H1 (cell line): ENCODE results near the gene PACSIN2. TPM values are rescaled to one million over a fixed set of nuclear protein-coding genes. Genes with fewer than 3 reads are reported as not detected.

Experiments
- CTCF ChIA-PET: fragments of 300-600 bp; sonication (Branson Sonifier 250); formaldehyde crosslinking; loops from one replicate; lab custom pipeline; 2021; ENCODE audit not compliant: partially characterized antibody; lab: Charles Lee
- POLR2A ChIA-PET: fragments of 300-600 bp; sonication (Branson Sonifier 250); formaldehyde crosslinking; loops from one replicate; lab custom pipeline; 2021; ENCODE audit warnings: inconsistent platforms; ENCODE audit not compliant: partially characterized antibody; lab: Charles Lee
- DNase-seq, 2 experiments: peaks; one replicate each; pipeline versions ENCODE4 v3.0.0 to v3.0.0-alpha.2; 2010 to 2022; ENCODE audit warnings: low spot score in 2 of 2, low read depth in 1 of 2, mixed read lengths in 1 of 2
- FAIRE-seq: peaks from 2 replicates; lab custom pipeline; 2011; peaks lifted over from hg19 to GRCh38; lab: Jason Lieb, UNC
- H2AFZ ChIP-seq: 2 replicates; pipeline ENCODE4 v1.8.1; 2012; ENCODE audit warnings: low read length, inconsistent platforms
- H2AK5ac ChIP-seq: 2 replicates; pipeline ENCODE4 v1.6.1; 2013; ENCODE audit warnings: low read depth, low read length
- H2BK120ac ChIP-seq: replicated peaks from 2 replicates; pipeline ENCODE3; 2013; ENCODE audit warnings: low read depth, low read length, inconsistent platforms
- H2BK12ac ChIP-seq: 2 replicates; pipeline ENCODE4 v1.6.1; 2013; ENCODE audit warnings: low read depth, low read length
- H2BK15ac ChIP-seq: 2 replicates; pipeline ENCODE4 v1.6.1; 2013; ENCODE audit warnings: low read length
- H2BK20ac ChIP-seq: 2 replicates; pipeline ENCODE4 v1.6.1; 2013; ENCODE audit warnings: low read length
- H2BK5ac ChIP-seq: 2 replicates; pipeline ENCODE4 v1.6.1; 2013; ENCODE audit warnings: low read depth, low read length
- H3K14ac ChIP-seq: 2 replicates; pipeline ENCODE4 v1.6.1; 2013; ENCODE audit warnings: inconsistent platforms; ENCODE audit not compliant: insufficient read length
- H3K18ac ChIP-seq: 2 replicates; pipeline ENCODE4 v1.6.1; 2013; ENCODE audit warnings: low read length; ENCODE audit errors: extremely low read depth
- H3K23ac ChIP-seq: 2 replicates; pipeline ENCODE4 v1.6.1; 2013; ENCODE audit warnings: inconsistent platforms; ENCODE audit not compliant: insufficient read length
- H3K23me2 ChIP-seq: 2 replicates; pipeline ENCODE4 v1.6.1; 2013; ENCODE audit warnings: low read depth, low read length
- H3K27ac ChIP-seq: 2 replicates; pipeline ENCODE4 v1.6.1; 2011; ENCODE audit warnings: low read depth, low read length, inconsistent platforms
- H3K27me3 ChIP-seq, 4 experiments: replicated peaks in 1 of 4; 1 replicate in 1 of 4; 2 replicates in 3 of 4; pipeline versions ENCODE4 v1.6.1 to v1.8.1; 2011 to 2013; ENCODE audit warnings: low read length in 3 of 4, mild to moderate bottlenecking in 3 of 4, inconsistent platforms in 2 of 4, mixed read lengths in 2 of 4, moderate library complexity in 1 of 4; ENCODE audit not compliant: control insufficient read depth in 3 of 4, insufficient read depth in 3 of 4; ENCODE audit errors: extremely low read depth in 1 of 4
- H3K36me3 ChIP-seq, 4 experiments: 2 replicates each; pipeline versions ENCODE4 v1.6.1 to v1.8.1; 2011 to 2013; ENCODE audit warnings: mild to moderate bottlenecking in 4 of 4, low read length in 3 of 4, moderate library complexity in 2 of 4, control low read depth in 1 of 4, inconsistent platforms in 1 of 4; ENCODE audit not compliant: insufficient read depth in 4 of 4, control insufficient read depth in 2 of 4
- H3K4ac ChIP-seq: replicated peaks from 2 replicates; pipeline ENCODE3; 2013; ENCODE audit warnings: low read length, low read depth, mixed read lengths, inconsistent platforms; ENCODE audit not compliant: insufficient read length
- H3K4me1 ChIP-seq, 4 experiments: replicated peaks in 1 of 4; 1 replicate in 1 of 4; 2 replicates in 3 of 4; pipeline versions ENCODE4 v1.6.1 to v1.8.1; 2011 to 2013; ENCODE audit warnings: low read length in 3 of 4, inconsistent platforms in 2 of 4, mixed read lengths in 1 of 4; ENCODE audit not compliant: insufficient read depth in 4 of 4, control insufficient read depth in 3 of 4
- H3K4me2 ChIP-seq, 2 experiments: 2 replicates each; pipeline versions ENCODE4 v1.6.1 to v1.8.1; 2011 to 2013; ENCODE audit warnings: low read depth in 2 of 2, low read length in 2 of 2, control low read depth in 1 of 2, inconsistent platforms in 1 of 2, mild to moderate bottlenecking in 1 of 2; ENCODE audit not compliant: insufficient read depth in 1 of 2
- H3K4me3 ChIP-seq, 4 experiments: fragments of 200-600, 300-600 bp in 1 of 4; sonication (generic), shearing (Covaris generic), sonication (Bioruptor Twin) in 1 of 4; 2 replicates each; pipeline versions ENCODE4 v1.5.1 to v1.8.1; 2011 to 2016; ENCODE audit warnings: low read length in 4 of 4, low read depth in 3 of 4, control low read depth in 2 of 4, inconsistent platforms in 2 of 4, mild to moderate bottlenecking in 2 of 4, mixed read lengths in 1 of 4, moderate library complexity in 1 of 4; ENCODE audit not compliant: insufficient read depth in 2 of 4; ENCODE audit errors: extremely low read depth in 1 of 4
- H3K56ac ChIP-seq: replicated peaks from 2 replicates; pipeline ENCODE3; 2013; ENCODE audit warnings: low read depth, mild to moderate bottlenecking, mixed read lengths, low read length, inconsistent platforms; ENCODE audit not compliant: insufficient read length
- H3K79me1 ChIP-seq: 2 replicates; pipeline ENCODE4 v1.6.1; 2013; ENCODE audit warnings: low read depth, low read length, control low read depth
- H3K79me2 ChIP-seq, 2 experiments: 2 replicates each; pipeline versions ENCODE4 v1.6.1 to v1.8.1; 2012 to 2013; ENCODE audit warnings: low read length in 2 of 2, mild to moderate bottlenecking in 2 of 2, inconsistent platforms in 1 of 2; ENCODE audit not compliant: insufficient read depth in 2 of 2, control insufficient read depth in 1 of 2
- H3K9ac ChIP-seq, 4 experiments: replicated peaks in 1 of 4; 1 replicate in 1 of 4; 2 replicates in 3 of 4; pipeline versions ENCODE4 v1.6.1 to v1.8.1; 2011 to 2013; ENCODE audit warnings: low read depth in 3 of 4, low read length in 3 of 4, control low read depth in 2 of 4, mild to moderate bottlenecking in 2 of 4, moderate library complexity in 2 of 4, inconsistent platforms in 1 of 4; ENCODE audit errors: extremely low read depth in 1 of 4
- H3K9me3 ChIP-seq, 2 experiments: 2 replicates each; pipeline versions ENCODE4 v1.6.1 to v1.8.1; 2012 to 2013; ENCODE audit warnings: mild to moderate bottlenecking in 2 of 2, moderate library complexity in 2 of 2, control low read depth in 1 of 2, inconsistent platforms in 1 of 2, low read depth in 1 of 2, low read length in 1 of 2, mixed read lengths in 1 of 2; ENCODE audit not compliant: insufficient read depth in 2 of 2
- H4K20me1 ChIP-seq, 2 experiments: replicated peaks in 1 of 2; 2 replicates each; pipeline versions ENCODE3 to v1.8.1; 2011 to 2013; ENCODE audit warnings: inconsistent platforms in 2 of 2, low read length in 2 of 2, mild to moderate bottlenecking in 1 of 2; ENCODE audit not compliant: insufficient read depth in 2 of 2, control insufficient read depth in 1 of 2
- H4K5ac ChIP-seq: 2 replicates; pipeline ENCODE4 v1.6.1; 2013; ENCODE audit warnings: low read length, low read depth, mixed read lengths, inconsistent platforms; ENCODE audit not compliant: insufficient read length
- H4K8ac ChIP-seq: 2 replicates; pipeline ENCODE4 v1.8.0; 2013; ENCODE audit warnings: mild to moderate bottlenecking, moderate library complexity, low read length, inconsistent platforms; ENCODE audit not compliant: insufficient read depth; ENCODE audit errors: extremely low read depth
- H4K91ac ChIP-seq: replicated peaks from 2 replicates; pipeline ENCODE3; 2013; ENCODE audit warnings: low read length, mixed read lengths, inconsistent platforms; ENCODE audit not compliant: insufficient read length
- ASH2L ChIP-seq: fragments of 200-600, 300-600 bp; sonication (generic); IDR thresholded peaks from one replicate; pipeline ENCODE4 v1.7.1; 2017; ENCODE audit warnings: low read length
- CTBP2 ChIP-seq: IDR thresholded peaks from 2 replicates; pipeline ENCODE4 v1.7.0; 2011; ENCODE audit warnings: borderline replicate concordance, mild to moderate bottlenecking, moderate library complexity, mixed read lengths, low read length; ENCODE audit not compliant: insufficient read depth, insufficient read length
- EP300 ChIP-seq, 2 experiments: IDR thresholded peaks; 1 replicate in 1 of 2; 2 replicates in 1 of 2; pipeline ENCODE4 v1.6.1; 2011 to 2012; ENCODE audit warnings: low read depth in 2 of 2, low read length in 2 of 2, mild to moderate bottlenecking in 2 of 2, borderline replicate concordance in 1 of 2, inconsistent platforms in 1 of 2, moderate library complexity in 1 of 2
- GABPA ChIP-seq: IDR thresholded peaks from 2 replicates; pipeline ENCODE4 v1.6.1; 2011; ENCODE audit warnings: mild to moderate bottlenecking, low read length, moderate library complexity, borderline replicate concordance; ENCODE audit not compliant: insufficient read depth
- JUND ChIP-seq: IDR thresholded peaks from 2 replicates; pipeline ENCODE4 v1.6.1; 2011; ENCODE audit warnings: mild to moderate bottlenecking, improper control_type of control experiment, low read length
- PHF8 ChIP-seq: fragments of 200-600 bp; sonication (generic); conservative IDR thresholded peaks from 2 replicates; pipeline ENCODE4 v1.7.1; 2012; ENCODE audit warnings: low read depth, mild to moderate bottlenecking, inconsistent platforms, low read length, moderate library complexity
- SIX5 ChIP-seq: IDR thresholded peaks from 2 replicates; pipeline ENCODE4 v1.6.1; 2011; ENCODE audit warnings: mild to moderate bottlenecking, low read depth, low read length
- TEAD4 ChIP-seq: IDR thresholded peaks from 2 replicates; pipeline ENCODE4 v1.6.1; 2012; ENCODE audit warnings: low read depth, low read length, inconsistent platforms, mixed read lengths
- WGBS, 2 experiments: shearing (Covaris generic) in 1 of 2; methylation state at CpG; one replicate each; pipeline versions ENCODE4 v1.1.6 to v1.1.7; 2013 to 2015; ENCODE audit warnings: low lambda C conversion rate in 2 of 2, mixed read lengths in 2 of 2, inconsistent platforms in 1 of 2, low coverage in 1 of 2, missing lambda C conversion rate in 1 of 2; ENCODE audit not compliant: insufficient replicate concordance in 2 of 2, insufficient coverage in 1 of 2, insufficient read length in 1 of 2; ENCODE audit errors: extremely low coverage in 1 of 2, missing lambda C conversion rate in 1 of 2; 5-methylcytosine and 5-hydroxymethylcytosine counted together
- polyA plus RNA-seq, 7 experiments: library from polyadenylated mRNA; depleted of rRNA in 3 of 7; stranded (reverse) in 5 of 7; unstranded in 2 of 7; fragments of >200 nt in 5 of 7; fragments of 200-250 nt in 2 of 7; gene quantifications; 1 replicate in 5 of 7; 2 replicates in 1 of 7; 4 replicates in 1 of 7; pipeline versions ENCODE4 v1.2.1 to v1.2.3, GENCODE V29; 2011 to 2013; ENCODE audit warnings: missing spikeins in 2 of 7, mixed read lengths in 2 of 7
- total RNA-seq: library from RNA; stranded (reverse); fragmentation: NEBNext Ultra II Directional; extraction: Animal tissue kit (Norgen Biotek cat#: 25700); gene quantifications from 2 replicates; pipeline ENCODE4 v1.2.1, GENCODE V29; 2021

The PACSIN2 gene
- total and polyA plus RNA-seq, 2 of the 8 experiments (the other 6 are each of a cell fraction or from before 2014, with no cell fraction given): 44.8 to 64.2 TPM

DNA sequence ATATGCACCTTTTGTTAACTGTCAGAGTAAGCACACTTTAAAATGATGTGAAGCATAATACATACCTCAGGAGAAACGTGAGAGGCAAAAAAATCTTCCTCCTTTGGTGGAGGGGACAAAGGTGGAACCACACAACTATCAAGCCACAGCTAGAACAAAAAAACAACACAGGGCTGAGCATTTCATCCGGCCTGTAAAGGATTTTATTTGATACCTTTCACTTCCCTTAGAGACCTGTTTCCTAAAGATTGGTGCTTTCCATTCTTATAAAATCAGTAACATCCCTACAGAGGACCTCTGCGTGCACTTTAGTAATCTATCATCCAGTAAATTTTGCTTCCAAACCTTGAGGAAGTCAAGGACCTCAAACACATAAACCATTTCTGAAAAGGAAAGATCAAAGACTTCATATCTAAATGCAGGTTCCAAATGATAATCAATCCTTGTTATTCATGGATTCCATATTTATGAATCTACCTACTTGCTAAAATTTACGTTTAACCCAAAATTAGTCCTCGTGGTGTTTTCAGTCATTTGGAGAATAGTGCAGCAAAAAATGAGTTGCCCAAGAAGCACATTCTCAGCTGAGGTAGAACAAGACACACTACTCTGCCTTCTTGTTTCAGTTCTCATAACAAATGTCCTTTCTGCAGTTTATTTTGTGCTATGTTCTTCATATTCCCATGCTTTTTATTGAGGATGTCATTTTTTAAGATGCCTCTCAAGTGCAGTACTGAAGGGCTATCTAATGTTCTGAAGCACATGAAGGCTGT is 180.6 kb downstream of the PACSIN2 start:
- no peak overlapping the region for H2BK20ac ChIP-seq
- no peak overlapping the region for H2BK120ac ChIP-seq
- H3K4ac ChIP-seq: no peak overlapping the region
- no peaks in the 10 kb centered on the region for H4K20me1 ChIP-seq
- POLR2A ChIA-PET: interaction anchor here (0.9 kb wide), 1 partner anchor 15 kb away, joined by 3 read pairs; no protein-coding TSS in a partner anchor
- WGBS, 2 experiments: 85% methylated on average over 5 of the region's 5 CpGs; no CpG with 5 or more reads in 1 of the 2 experiments
- FAIRE-seq (no peak), DNase-seq (no peak)
- H3K27ac ChIP-seq: no peak overlapping the region
- no peak overlapping the region for H4K91ac ChIP-seq
- CTCF ChIA-PET: interaction anchor here (0.6 to 3.4 kb wide), 5 partner anchors 12 to 55 kb away, joined by 3 to 15 read pairs (median 5); no protein-coding TSS in a partner anchor
- H3K18ac ChIP-seq: no peak overlapping the region
- H3K9me3 ChIP-seq: no peaks in the 10 kb centered on the region
- no peaks in the 10 kb centered on the region for H3K79me2 ChIP-seq
- no peak overlapping the region for H2BK15ac ChIP-seq
- no peaks in the 10 kb centered on the region for H3K23me2 ChIP-seq
- H4K8ac ChIP-seq: no peak overlapping the region
- no peak overlapping the region for H3K56ac ChIP-seq
- no peak overlapping the region for H3K4me2 ChIP-seq
- H3K14ac ChIP-seq: no peak overlapping the region
- no peak overlapping the region for H3K9ac ChIP-seq
- no peak overlapping the region for H4K5ac ChIP-seq
- H3K23ac ChIP-seq: no peak overlapping the region
- H3K36me3 ChIP-seq: peaks cover 0 to 3% (median 0%) of the 10 kb centered on the region in 4 experiments; a peak in 1 of 8 replicates
- H3K27me3 ChIP-seq: no peaks in the 10 kb centered on the region
- H3K79me1 ChIP-seq: no peaks in the 10 kb centered on the region
- H3K4me1 ChIP-seq: no peaks in the 10 kb centered on the region
- H2AFZ ChIP-seq: no peak overlapping the region
- H3K4me3 ChIP-seq: no peak overlapping the region
- no peak overlapping the region for H2AK5ac ChIP-seq
- no peak for TF ChIP-seq ASH2L
- no peak for TF ChIP-seq PHF8
- no peak for TF ChIP-seq EP300 (IDR thresholded peaks at IDR 0.05; ENCODE audit: borderline replicate concordance in 1 of 2, low read depth in 2 of 2, low read length in 2 of 2)
- no peak for TF ChIP-seq CTBP2
- TF ChIP-seq SIX5: no peak
- TF ChIP-seq JUND: no peak
- no peak for TF ChIP-seq TEAD4
- TF ChIP-seq GABPA: no peak
- no peak overlapping the region for H2BK12ac ChIP-seq
- no peak overlapping the region for H2BK5ac ChIP-seq
